HAP-1 (cell line): ENCODE data around the gene TERB2.
A peak's percentile ranks its signal among the peaks of the same experiment; 100 is the strongest.
"Not testable (repeated sequence)": the region's sequence is repeated elsewhere in the genome, so short reads cannot be mapped to it uniquely, and the experiment has no call there.

Experiments
- DNase-seq, 2 experiments: peaks; one replicate each; pipeline ENCODE4 v3.0.0-alpha.2; 2016 to 2020; ENCODE audit warnings: low spot score in 2 of 2
- H3K27me3 ChIP-seq: fragments of 250-450 bp; sonication (Bioruptor Pico); 2 replicates; pipeline ENCODE4 v1.5.1; 2020; ENCODE audit warnings: low read depth, mild to moderate bottlenecking, moderate library complexity
- H3K36me3 ChIP-seq: fragments of 250-450 bp; sonication (Bioruptor Pico); replicated peaks from 2 replicates; pipeline ENCODE4 v1.5.1; 2020; ENCODE audit warnings: mild to moderate bottlenecking
- H3K4me1 ChIP-seq: fragments of 250-450 bp; sonication (Bioruptor Pico); 2 replicates; pipeline ENCODE4 v1.5.1; 2020; ENCODE audit warnings: mild to moderate bottlenecking
- H3K4me3 ChIP-seq: fragments of 250-450 bp; sonication (Bioruptor Pico); 2 replicates; pipeline ENCODE4 v1.5.1; 2020; ENCODE audit warnings: mild to moderate bottlenecking, moderate library complexity
- H3K9me3 ChIP-seq: fragments of 250-450 bp; sonication (Bioruptor Pico); 2 replicates; pipeline ENCODE4 v1.5.1; 2020; ENCODE audit warnings: mild to moderate bottlenecking, moderate library complexity
- in situ Hi-C: fragments of 300-500 bp; cut with MboI; formaldehyde crosslinking; loops from 3 replicates; pipeline ENCODE4 v1.14.3; 2020; ENCODE audit warnings: low sequenced_read_pairs, inconsistent platforms, mixed read lengths

TERB2 gene

GRCh38 chr15:45021348-45021747, 64.9 kb downstream of the TERB2 start:
- Histone ChIP-seq H3K27me3 (0 out of 2 replicates have a peak, but pooled peaks cover 6% of the 10 kb centered on the region), H3K4me1 (peaks cover 11% of the 10 kb centered on the region), H3K9me3 (no peaks in the 10 kb centered on the region), H3K36me3 (no peaks in the 10 kb centered on the region; the same call in 1 of the 2 replicates), H3K4me3 (no peak overlapping the region)
- DNase-seq = no peak
- in situ Hi-C loops = no loop called here

- in situ Hi-C loops = no loop called here
- peaks cover 11% of the 10 kb centered on the region for H3K4me1 ChIP-seq
- 0 out of 2 replicates have a peak, but pooled peaks cover 6% of the 10 kb centered on the region for H3K27me3 ChIP-seq
- no peaks in the 10 kb centered on the region; the same call in 1 of the 2 replicates for H3K9me3 ChIP-seq
- peak within 1 kb of the TSS; percentile 79 for H3K4me3 ChIP-seq
- H3K36me3 ChIP-seq = peaks cover 8% of the 10 kb centered on the region
- DNase-seq = peak; percentile 87 to 97
These were observed 66.6 kb downstream of the TERB2 start, which contains the start of gene SORD for GRCh38 chr15:45022871-45023658. Gene SORD, plus strand, starts transcription at chr15:45023195. Its CDS starts 89 bp downstream, at chr15:45023284.

- in situ Hi-C loops = no loop called here
- H3K36me3 ChIP-seq = peaks cover 8% of the 10 kb centered on the region
- H3K27me3 ChIP-seq = 0 out of 2 replicates have a peak, but pooled peaks cover 2% of the 10 kb centered on the region
- DNase-seq = peak in 1 of 2 experiments; percentile 12
- H3K4me1 ChIP-seq = peaks cover 11% of the 10 kb centered on the region
- H3K4me3 ChIP-seq = peak overlapping the region; percentile 79
- no peaks in the 10 kb centered on the region; the same call in 1 of the 2 replicates for H3K9me3 ChIP-seq
These were observed 67.3 kb downstream of the TERB2 start for GRCh38 chr15:45023659-45024225.

- H3K4me3 ChIP-seq = not testable (repeated sequence)
These were observed 68.2 kb downstream of the TERB2 start for GRCh38 chr15:45024649-45025048.

GRCh38 chr15:45025627-45026026, 69.1 kb downstream of the TERB2 start:
- in situ Hi-C loops, DNase-seq, H3K4me3 ChIP-seq, H3K27me3 ChIP-seq, H3K9me3 ChIP-seq: not testable (repeated sequence)
- Histone ChIP-seq H3K4me1 (peaks cover 11% of the 10 kb centered on the region), H3K36me3 (peaks cover 20% of the 10 kb centered on the region)

More at GRCh38 chr15:45024649-45025048, 68.2 kb downstream of the TERB2 start:
- H3K27me3 ChIP-seq, in situ Hi-C loops, DNase-seq, H3K9me3 ChIP-seq: not testable (repeated sequence)
- Histone ChIP-seq H3K36me3 (peaks cover 17% of the 10 kb centered on the region), H3K4me1 (peaks cover 11% of the 10 kb centered on the region)

GRCh38 chr15:45026651-45027190, 70.2 kb downstream of the TERB2 start:
- peaks cover 22% of the 10 kb centered on the region for H3K36me3 ChIP-seq
- H3K27me3 ChIP-seq = no peaks in the 10 kb centered on the region
- DNase-seq = no peak
- H3K4me1 ChIP-seq = peaks cover 11% of the 10 kb centered on the region
- H3K9me3 ChIP-seq = no peaks in the 10 kb centered on the region; the same call in 1 of the 2 replicates
- in situ Hi-C loops = no loop called here
- no peak overlapping the region for H3K4me3 ChIP-seq

- no peak overlapping the region for H3K4me3 ChIP-seq
- in situ Hi-C loops = no loop called here
These were observed 70.7 kb downstream of the TERB2 start for GRCh38 chr15:45027220-45027619.

More at GRCh38 chr15:45027220-45027619, 70.7 kb downstream of the TERB2 start:
- Histone ChIP-seq H3K4me1 (peaks cover 11% of the 10 kb centered on the region), H3K27me3 (no peaks in the 10 kb centered on the region), H3K36me3 (peaks cover 22% of the 10 kb centered on the region), H3K9me3 (no peaks in the 10 kb centered on the region; the same call in 1 of the 2 replicates)
- DNase-seq = no peak
